ENCODE data around the gene CCRL2. TPM values are rescaled to one million over a fixed set of nuclear protein-coding genes. Genes with fewer than 3 reads are reported as not detected.

Gene CCRL2
- total and polyA plus RNA-seq, 2 of the 8 experiments (the other 6 are each of a cell fraction or from before 2014, with no cell fraction given) = not detected

DNA sequence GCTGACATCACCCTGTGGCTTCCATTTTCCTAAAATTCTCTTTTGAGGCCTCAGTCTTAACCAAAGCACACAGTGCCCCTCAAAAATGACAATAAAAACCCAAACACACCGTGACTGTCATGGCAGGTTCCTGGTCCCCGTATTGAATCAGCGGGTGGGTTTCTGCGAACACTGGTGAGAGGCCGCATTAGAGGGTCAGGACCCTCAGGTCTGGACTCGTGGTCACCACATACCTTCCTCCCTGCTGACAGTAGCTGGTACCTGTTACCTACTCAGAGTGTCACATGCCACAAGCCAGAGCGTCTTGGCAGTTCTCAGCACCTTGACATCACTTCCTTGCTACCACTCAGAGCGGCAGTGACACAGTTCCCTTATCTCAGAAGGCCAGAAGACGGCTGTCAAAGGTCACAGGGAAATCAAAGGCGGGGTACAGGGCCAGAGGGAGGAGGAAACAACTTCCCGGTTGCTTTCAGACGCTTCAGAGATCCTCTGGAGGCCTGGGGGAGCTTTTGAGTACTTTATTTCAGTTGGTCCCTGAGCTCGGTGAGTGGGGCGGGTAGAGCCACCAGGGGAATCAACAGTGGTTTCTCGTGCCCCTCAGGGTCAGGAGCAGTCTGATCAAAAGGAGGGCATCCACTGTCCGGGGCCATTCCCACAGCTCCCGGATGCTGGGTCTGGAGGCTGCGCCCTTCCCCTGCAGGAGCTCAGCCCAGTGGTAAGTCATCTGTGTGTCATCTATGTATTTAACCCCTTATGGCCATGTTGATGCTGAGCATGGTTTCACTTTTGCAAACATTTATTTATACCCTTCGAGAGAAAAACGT is at the start of gene CCRL2, which contains the start of gene CCR5AS (continued):
- no peak for TF ChIP-seq CTBP2 (IDR thresholded peaks at IDR 0.05; ENCODE audit: borderline replicate concordance, insufficient read depth, insufficient read length, low read length)
- TF ChIP-seq CTCF (IDR thresholded peaks at IDR 0.05; ENCODE audit: control extremely low read depth in 1 of 3, insufficient read depth in 1 of 3, low read depth in 1 of 3, low read length in 3 of 3) = no peak
- TF ChIP-seq, protein P1, sequence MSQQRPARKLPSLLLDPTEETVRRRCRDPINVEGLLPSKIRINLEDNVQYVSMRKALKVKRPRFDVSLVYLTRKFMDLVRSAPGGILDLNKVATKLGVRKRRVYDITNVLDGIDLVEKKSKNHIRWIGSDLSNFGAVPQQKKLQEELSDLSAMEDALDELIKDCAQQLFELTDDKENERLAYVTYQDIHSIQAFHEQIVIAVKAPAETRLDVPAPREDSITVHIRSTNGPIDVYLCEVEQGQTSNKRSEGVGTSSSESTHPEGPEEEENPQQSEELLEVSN (IDR thresholded peaks at IDR 0.05) = no peak
- TF ChIP-seq ZNF274 (IDR thresholded peaks at IDR 0.05; ENCODE audit: borderline replicate concordance, extremely low read depth, low read length) = no peak
- TF ChIP-seq CBX8 (IDR thresholded peaks at IDR 0.05; ENCODE audit: borderline replicate concordance, low read depth, low read length) = no peak

Measured in H1 (cell line).